ENCODE results near the gene OGDH.

Gene OGDH

GRCh38 chr7:44638611-44639557 lies 32.5 kb downstream of the OGDH start:
- DNase-seq (ENCODE audit: low read depth): peak; percentile 77

DNA sequence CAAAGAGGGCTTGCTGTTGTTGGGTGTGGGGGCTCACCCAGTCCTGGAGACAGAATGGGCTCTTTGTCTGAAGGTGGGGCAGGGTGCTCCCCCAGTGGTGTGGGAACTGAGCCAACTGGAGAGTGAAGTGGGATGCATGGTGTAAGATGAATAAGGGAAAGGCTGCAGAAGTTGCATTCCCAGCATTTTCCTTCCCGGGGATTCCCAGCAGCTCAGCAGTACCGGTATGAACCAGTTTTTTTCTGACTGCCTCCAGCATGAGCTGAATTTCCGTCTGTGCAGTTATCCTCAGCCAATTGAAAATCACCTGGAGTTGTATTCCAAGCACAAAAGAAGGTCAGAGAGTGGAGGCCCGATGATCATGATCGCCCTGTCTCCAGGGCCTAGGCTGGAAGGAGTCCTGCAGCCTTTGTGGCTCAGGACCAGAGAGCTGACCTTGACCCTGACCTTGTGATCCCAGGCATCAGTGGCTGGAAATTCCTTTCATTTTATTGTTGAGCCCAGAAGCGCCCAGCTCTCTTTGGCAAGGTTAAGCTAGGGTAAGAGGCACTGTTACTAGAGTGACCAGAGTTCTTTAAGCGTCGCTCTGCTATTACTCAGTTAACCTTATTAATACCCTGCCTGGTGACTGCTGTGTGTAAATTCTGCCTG lies 33.4 kb downstream of the OGDH start:
- DNase-seq (ENCODE audit: low read depth): no peak

GRCh38 chr7:44643206-44643605 lies 36.8 kb downstream of the OGDH start:
- DNase-seq (ENCODE audit: low read depth): no peak

DNA sequence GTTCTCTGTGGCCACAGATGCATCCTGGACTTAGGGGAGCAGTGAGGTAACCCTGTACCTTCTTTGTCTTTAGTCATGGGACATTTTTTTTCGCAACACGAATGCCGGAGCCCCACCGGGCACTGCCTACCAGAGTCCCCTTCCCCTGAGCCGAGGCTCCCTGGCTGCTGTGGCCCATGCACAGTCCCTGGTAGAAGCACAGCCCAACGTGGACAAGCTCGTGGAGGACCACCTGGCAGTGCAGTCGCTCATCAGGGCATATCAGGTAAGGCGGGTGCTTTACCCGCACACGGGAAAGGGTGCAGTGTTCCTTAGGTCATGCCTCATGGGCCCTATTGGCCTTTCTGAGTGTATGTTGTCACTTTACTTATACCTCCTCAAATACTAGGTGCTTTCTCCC lies 38.8 kb downstream of the OGDH start:
- no peak for DNase-seq (ENCODE audit: low read depth)

- no peak for DNase-seq (ENCODE audit: low read depth)
Observed at GRCh38 chr7:44645696-44646095, 39.3 kb downstream of the OGDH start.

DNA sequence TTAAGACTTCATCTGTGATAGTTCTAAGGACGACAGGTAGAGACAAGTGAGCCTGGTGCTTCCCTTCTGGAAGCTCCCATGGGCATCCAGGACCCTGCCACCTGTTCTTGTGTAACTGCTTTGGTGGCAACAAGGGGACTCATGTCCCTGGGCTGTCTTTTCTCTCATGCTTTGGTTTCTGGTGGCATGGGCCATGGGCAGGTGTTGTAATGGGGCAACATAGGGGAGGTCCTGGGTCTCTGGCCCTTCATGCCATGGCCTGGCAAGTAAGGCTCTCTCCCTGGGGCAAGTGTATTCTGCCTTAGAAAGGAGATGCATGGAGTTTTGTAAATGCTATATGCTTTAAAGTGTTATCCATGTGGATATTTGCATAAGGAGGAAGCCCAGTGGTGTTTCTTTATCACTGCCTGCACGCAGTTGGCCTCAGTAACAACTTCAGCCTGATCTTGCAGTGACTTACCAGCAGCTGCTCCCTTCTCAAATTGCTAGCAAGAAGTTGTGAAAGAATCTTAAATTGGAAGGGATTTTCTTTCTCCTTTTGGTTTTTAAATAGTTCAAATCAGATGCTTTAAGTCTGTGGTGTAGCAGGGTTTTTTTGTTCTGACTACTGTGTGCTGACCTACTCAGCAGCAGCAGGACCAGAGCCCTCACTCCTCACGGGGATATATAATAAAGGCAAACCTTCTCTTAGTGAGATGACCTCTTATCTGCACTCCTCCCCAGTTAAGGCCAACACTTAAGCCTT lies 39.9 kb downstream of the OGDH start:
- DNase-seq (ENCODE audit: low read depth): no peak

- DNase-seq (ENCODE audit: low read depth): no peak
Observed at GRCh38 chr7:44646921-44647636, 40.7 kb downstream of the OGDH start.

DNA sequence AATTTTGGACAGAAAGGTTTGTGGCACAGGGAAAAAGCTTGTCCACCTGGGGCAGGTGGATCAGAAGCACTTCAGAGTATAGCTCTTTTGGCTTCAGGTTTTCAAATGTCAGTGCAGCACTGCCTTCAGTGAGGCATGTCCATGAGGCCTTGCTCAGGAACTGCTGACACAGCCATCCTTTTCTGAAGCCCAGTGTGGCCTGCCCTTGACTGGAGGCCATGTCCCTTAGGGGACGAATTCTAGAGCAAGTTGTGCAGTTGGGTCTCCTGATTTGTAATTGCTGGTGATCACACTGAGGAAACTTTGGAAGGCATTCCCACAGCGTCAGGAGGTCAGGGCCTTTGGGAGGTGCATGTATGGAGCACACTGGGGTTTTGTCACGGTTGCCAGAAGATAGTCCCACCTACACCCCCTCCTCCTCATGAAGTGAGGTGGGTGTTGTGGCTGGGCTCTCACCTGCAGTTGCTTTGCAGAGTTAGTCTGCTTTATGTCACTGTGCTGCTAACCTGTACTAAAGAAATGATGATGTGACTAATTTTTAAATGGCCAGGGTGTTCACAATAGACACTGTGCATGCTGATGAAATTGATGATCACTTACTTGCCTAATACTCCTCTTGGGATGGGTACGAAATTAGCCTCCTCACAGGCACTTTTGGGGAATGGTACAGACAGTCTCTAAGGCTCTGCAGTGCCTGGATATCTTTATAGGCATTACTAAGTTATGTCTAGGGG lies 41.7 kb downstream of the OGDH start:
- DNase-seq (ENCODE audit: low read depth): no peak

GRCh38 chr7:44650242-44650641 lies 43.8 kb downstream of the OGDH start:
- DNase-seq (ENCODE audit: low read depth): no peak

GRCh38 chr7:44650772-44651171 lies 44.3 kb downstream of the OGDH start:
- no peak for DNase-seq (ENCODE audit: low read depth)

GRCh38 chr7:44652535-44652934 lies 46.1 kb downstream of the OGDH start:
- no peak for DNase-seq (ENCODE audit: low read depth)

GRCh38 chr7:44654255-44654796 lies 47.9 kb downstream of the OGDH start:
- DNase-seq (ENCODE audit: low read depth): no peak

DNA sequence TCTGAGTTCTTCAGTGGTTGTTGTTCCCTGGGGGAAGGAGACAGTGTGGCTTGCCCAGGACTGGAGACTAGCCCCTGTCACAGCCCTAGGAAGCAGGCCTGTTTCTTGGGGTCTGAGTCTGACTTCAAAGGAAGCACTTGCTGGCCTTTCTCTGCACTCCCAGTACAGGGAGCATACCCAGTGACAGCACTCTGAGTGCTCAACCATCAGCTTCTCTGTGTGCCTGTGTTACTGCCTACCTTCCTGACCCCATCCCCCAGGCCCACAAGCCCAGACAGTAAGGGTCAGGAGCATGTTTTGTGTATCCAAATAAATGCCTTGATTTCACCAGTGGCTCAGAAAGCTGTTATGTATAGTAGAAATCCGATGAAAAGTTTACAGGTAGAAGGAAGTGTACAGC lies 48.9 kb downstream of the OGDH start:
- no peak for DNase-seq (ENCODE audit: low read depth)

GRCh38 chr7:44658979-44659378 lies 52.6 kb downstream of the OGDH start:
- no peak for DNase-seq (ENCODE audit: low read depth)

GRCh38 chr7:44661233-44661632 lies 54.8 kb downstream of the OGDH start:
- DNase-seq (ENCODE audit: low read depth): no peak

GRCh38 chr7:44664780-44665461 lies 58.5 kb downstream of the OGDH start:
- DNase-seq (ENCODE audit: low read depth): no peak

GRCh38 chr7:44665531-44666213 lies 59.2 kb downstream of the OGDH start:
- no peak for DNase-seq (ENCODE audit: low read depth)

DNA sequence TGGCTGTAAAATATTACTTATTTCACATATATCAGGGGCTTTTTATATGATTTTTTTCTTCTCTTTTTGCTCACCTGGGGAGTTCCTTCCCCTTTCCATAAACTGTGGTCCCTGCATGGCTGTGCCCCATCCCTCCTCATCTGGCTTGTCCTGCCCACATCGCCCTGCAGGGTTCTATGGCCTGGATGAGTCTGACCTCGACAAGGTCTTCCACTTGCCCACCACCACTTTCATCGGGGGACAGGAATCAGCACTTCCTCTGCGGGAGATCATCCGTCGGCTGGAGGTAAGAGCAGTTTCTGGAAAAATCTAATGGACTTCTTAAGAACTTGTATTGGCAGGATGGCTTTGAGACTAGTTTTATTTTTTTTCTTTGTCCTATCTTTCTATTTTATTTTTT lies 60.1 kb downstream of the OGDH start:
- DNase-seq (ENCODE audit: low read depth): no peak

GRCh38 chr7:44667190-44667589 lies 60.8 kb downstream of the OGDH start:
- DNase-seq (ENCODE audit: low read depth): no peak

GRCh38 chr7:44671069-44671468 lies 64.6 kb downstream of the OGDH start:
- no peak for DNase-seq (ENCODE audit: low read depth)

Data from activated gamma-delta T cell treated with anti-CD3 and anti-CD28 coated beads, Interleukin-2, amount 50 U/mL, for 16 hours (primary cell).